HG03097 (cell line): ENCODE measurements around the gene RECQL5.

Source experiments
- ATAC-seq: cut with Tn5 transposase; IDR thresholded peaks from one replicate; pipeline ENCODE4 v1.9.1; 2021; ENCODE audit not compliant: unreplicated experiment, low FRiP score

RECQL5 gene

GRCh38 chr17:75621489-75621888 is 45.5 kb downstream of the RECQL5 start:
- no peak for ATAC-seq

DNA sequence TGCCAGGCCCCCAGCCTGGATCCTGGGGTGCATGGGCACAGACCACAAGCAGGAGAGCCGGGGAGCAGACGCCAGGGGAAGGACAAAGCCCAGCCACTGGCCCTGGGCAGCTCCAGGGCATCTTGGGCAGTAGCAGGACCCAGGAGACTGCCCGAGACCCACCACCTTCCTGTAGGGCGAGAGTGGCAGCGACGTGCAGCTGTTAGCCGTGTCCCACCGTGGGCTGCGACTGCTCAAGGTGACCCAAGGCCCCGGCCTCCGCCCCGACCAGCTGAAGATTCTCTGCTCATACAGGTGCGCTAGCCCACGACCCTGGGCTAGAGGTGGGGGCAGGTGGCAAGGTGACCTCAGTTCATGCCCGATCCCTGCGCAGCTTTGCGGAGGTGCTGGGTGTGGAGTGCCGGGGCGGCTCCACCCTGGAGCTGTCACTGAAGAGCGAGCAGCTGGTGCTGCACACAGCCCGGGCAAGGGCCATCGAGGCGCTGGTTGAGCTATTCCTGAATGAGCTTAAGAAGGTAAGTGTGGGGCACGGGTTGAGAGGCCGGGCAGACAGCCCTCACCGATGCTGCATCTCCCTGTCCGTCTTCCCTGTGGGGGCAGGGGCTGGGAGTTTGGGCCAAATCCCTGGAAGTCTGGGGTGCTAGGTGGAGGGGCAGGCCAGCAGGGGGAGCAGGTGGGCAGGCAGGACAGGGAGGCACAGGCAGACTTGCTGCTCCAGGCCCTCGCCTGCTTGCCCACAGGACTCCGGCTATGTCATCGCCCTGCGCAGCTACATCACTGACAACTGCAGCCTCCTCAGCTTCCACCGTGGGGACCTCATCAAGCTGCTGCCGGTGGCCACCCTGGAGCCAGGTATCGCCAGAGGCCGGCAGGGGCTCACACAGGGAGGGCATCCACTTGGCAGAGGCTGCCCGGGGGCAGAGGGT is 47.2 kb downstream of the RECQL5 start:
- ATAC-seq: no peak

DNA sequence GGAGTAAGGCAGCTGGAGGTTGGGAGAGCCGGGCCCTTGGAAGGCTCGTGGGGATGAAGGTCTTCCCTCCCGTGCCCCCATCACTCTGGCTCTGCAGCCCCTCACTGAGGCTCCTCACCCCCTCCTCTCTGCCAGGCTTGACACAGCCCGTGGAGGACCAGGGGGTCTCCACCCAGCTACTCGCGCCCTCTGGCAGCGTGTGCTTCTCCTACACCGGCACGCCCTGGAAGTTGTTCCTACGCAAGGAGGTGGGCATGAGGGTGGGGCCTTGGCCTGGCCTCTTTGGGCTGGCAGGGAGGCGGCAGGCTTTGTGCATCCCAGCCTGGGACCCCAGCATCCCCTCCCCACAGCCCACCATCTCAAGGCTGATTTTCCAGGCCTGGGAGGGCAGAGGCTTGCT is 49.3 kb downstream of the RECQL5 start:
- no peak for ATAC-seq

DNA sequence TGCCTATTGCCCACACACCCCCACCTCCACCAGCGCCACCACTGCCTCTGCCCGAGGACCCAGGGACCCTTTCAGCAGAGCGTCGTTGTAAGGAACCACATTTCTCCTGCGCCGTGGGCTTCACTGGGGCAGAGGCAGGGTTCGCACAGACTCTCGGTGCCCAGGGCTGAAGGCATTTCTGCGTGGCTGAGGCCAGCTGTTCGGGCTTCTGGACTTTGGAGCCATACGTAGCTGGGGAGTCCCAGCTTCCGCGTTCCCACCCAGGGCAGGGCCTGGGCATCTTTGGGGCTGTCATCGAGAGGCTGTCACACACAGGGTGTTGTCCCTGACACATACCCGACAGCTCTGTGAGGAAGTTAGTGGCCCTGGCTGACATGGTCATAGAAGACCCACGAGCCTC is 49.7 kb downstream of the RECQL5 start:
- no peak for ATAC-seq

- ATAC-seq: no peak
These were observed 50.3 kb downstream of the RECQL5 start for GRCh38 chr17:75616521-75617122.

GRCh38 chr17:75615301-75615700 is 51.7 kb downstream of the RECQL5 start:
- no peak for ATAC-seq

- ATAC-seq: no peak
These were observed 52.2 kb downstream of the RECQL5 start for GRCh38 chr17:75614556-75615270.

DNA sequence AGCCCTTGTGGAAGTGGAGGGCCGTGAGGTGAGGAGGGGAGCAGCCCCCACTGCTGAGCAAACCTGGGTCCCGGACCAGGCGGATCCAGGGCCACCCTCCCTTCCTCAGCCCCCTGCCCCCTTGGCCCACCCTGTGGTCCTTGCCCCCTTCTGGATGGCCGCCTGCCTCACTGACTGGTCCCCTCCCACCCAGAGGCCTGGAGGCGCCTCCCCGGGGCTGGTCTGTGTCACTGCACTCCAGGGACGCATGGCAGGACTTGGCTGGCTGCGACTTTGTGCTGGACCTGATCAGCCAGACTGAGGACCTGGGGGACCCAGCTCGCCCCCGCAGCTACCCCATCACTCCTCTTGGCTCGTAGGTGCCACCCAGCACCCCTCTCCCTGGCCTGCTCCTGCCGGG is 52.9 kb downstream of the RECQL5 start:
- no peak for ATAC-seq

- no peak for ATAC-seq
These were observed 53.9 kb downstream of the RECQL5 start for GRCh38 chr17:75612906-75613626.

DNA sequence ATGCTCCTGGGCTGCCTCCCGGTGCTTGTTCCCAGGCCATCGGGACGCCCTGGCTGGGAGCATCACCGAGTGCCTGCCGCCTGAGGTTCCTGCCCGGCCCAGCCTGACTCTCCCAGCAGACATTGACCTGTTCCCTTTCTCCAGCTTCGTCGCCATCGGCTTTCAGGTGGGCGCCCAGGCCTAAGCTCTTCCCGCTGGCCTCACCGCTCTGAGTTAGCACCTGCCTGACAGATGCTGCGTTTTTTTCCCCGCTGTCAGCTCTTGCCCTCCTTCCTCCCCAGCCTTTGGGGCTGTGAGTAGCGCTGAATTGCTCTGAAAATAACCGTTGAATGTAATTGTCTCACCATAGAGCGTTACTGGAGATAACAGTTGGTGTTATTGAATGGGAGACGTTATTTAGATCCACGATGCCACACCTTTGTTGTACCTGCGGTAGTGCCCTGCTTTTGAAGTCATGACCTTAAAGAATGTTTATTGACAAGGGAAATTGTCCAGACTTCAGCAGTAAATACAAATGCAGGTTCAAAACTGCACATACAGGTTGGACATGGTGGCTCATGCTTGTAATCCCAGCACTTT is 55.0 kb downstream of the RECQL5 start:
- no peak for ATAC-seq

DNA sequence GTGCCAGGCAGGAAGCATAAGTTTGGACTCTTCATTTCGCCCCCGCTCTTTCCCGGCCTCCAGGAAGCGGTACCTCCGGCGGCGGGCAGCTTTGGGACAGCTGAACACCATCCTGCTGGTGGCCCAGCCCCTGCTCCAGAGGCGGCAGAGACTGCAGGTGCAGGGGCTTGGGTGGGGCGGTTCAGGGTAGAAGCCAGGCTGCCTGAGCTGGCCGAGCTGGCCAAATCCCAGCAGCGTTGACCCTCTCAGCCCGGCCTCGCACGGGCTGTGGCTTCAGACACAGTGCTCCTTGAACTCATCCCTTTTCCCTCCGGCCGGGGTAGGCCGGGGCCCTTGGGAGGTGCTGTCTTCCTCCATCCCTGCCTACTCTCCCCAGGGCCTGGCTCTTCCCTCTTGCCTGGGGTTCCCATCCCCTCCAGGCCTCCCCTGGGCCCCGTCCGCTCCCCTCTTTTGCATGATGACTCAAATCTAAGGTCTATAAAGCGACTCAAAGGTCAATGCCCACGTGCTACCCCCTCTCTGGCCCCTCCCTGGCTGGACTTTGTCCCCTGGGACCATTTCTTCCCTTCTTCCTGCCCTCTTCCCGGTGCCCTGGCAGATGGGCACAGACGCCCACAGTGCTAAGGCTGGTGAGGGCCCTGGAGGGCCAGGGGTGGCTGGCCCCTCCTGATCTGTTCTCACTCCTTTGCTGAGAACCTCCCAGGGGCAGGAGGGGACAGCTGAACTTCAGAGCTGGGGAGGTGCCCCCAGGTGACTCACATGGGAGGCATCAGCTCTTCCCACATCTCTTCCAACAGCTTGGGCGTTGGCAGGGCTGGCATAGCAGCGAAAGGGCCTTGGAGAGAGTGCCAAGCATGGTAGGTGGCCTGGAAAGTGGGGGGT is 56.6 kb downstream of the RECQL5 start:
- no peak for ATAC-seq

GRCh38 chr17:75607086-75607485 is 59.9 kb downstream of the RECQL5 start:
- ATAC-seq: no peak

- ATAC-seq: no peak
These were observed 61.2 kb downstream of the RECQL5 start for GRCh38 chr17:75605790-75606189.

- ATAC-seq: no peak
These were observed 62.8 kb downstream of the RECQL5 start for GRCh38 chr17:75604034-75604695.

GRCh38 chr17:75603123-75603522 is 63.8 kb downstream of the RECQL5 start:
- ATAC-seq: no peak

DNA sequence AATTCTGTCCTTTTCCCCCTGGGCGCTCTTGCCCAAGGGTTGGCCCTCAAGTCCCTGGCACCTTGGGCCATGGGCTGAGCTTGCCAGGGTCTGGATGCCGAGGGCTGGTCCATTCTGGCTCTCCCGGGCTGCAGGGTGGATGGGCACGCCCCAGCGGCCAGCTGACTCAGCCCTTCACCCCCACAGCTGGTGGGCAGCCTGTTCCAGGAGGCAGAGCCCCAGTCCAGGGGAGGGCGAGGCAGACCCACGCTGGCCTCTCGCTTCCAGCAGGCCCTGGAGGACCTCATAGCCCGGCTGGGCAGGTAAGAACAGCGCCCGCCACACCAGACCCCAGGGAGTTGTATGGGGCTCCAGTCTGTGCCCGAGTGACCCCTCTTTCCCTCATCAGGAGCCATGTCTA is 64.3 kb downstream of the RECQL5 start:
- ATAC-seq: no peak

GRCh38 chr17:75601057-75601987 is 65.6 kb downstream of the RECQL5 start:
- ATAC-seq: no peak
